Esophagus squamous epithelium (tissue), 5 donors: Measurements from ENCODE around the gene KIAA0513. TPM values are rescaled to one million over a fixed set of nuclear protein-coding genes. Genes with fewer than 3 reads are reported as not detected.

Experiments used
- DNase-seq: peaks from one replicate; lab custom pipeline; 2025; lab: John Stamatoyannopoulos, UW
- H3K27ac ChIP-seq, 4 donors: fragments of 200-600 bp; sonication (generic); one replicate each; pipeline ENCODE4 v1.5.1; 2016 to 2019; ENCODE audit warnings: mild to moderate bottlenecking in 1 of 4
- H3K27me3 ChIP-seq, 4 donors: fragments of 200-600 bp; sonication (generic); 1 replicate in 3 of 4; 2 replicates in 1 of 4; pipeline versions ENCODE4 v1.5.1 to v1.6.0; 2017 to 2021; ENCODE audit warnings: antibody characterized with exemption in 1 of 4
- H3K36me3 ChIP-seq, 3 donors: fragments of 200-600 bp; sonication (generic); one replicate each; pipeline ENCODE4 v1.5.1; 2016 to 2019
- H3K4me1 ChIP-seq, 3 donors: fragments of 200-600 bp; sonication (generic); one replicate each; pipeline ENCODE4 v1.5.1; 2017 to 2019
- H3K4me3 ChIP-seq, 4 donors: fragments of 200-600 bp; sonication (generic); 1 replicate in 3 of 4; 2 replicates in 1 of 4; pipeline ENCODE4 v1.5.1; 2016 to 2019; ENCODE audit warnings: mild to moderate bottlenecking in 2 of 4, moderate library complexity in 1 of 4
- H3K9me3 ChIP-seq, 3 donors: fragments of 200-600 bp; sonication (generic); one replicate each; pipeline ENCODE4 v1.5.1; 2016 to 2019
- CTCF ChIP-seq, 6 experiments: fragments of 450-650 bp in 4 of 6; fragments of 200-600 bp in 2 of 6; sonication (generic) in 2 of 6; IDR thresholded peaks; one replicate each; pipeline ENCODE4 v1.5.1; 2016 to 2019; ENCODE audit warnings: antibody characterized with exemption in 6 of 6, mild to moderate bottlenecking in 4 of 6, moderate library complexity in 4 of 6
- POLR2A ChIP-seq, 4 donors: fragments of 450-650 bp; IDR thresholded peaks; one replicate each; pipeline ENCODE4 v1.6.1; 2017; ENCODE audit warnings: antibody characterized with exemption in 4 of 4, mild to moderate bottlenecking in 4 of 4, moderate library complexity in 3 of 4
- WGBS, 2 donors: methylation state at CpG; one replicate each; pipeline ENCODE4 v1.1.5; 2018; 5-methylcytosine and 5-hydroxymethylcytosine counted together
- intact Hi-C: fragments of 100-400 bp; cut with DNase I; formaldehyde crosslinking; loops from one replicate; pipeline ENCODE4 v1.15.0; 2022
- total RNA-seq, 4 donors: library from RNA; depleted of rRNA; stranded (reverse); fragments of >200 nt; gene quantifications; one replicate each; pipeline ENCODE4 v1.1.0, GENCODE V29; 2016
- donor health status: DM: yes; HTN: yes; CAD: no.

KIAA0513 gene, protein sequence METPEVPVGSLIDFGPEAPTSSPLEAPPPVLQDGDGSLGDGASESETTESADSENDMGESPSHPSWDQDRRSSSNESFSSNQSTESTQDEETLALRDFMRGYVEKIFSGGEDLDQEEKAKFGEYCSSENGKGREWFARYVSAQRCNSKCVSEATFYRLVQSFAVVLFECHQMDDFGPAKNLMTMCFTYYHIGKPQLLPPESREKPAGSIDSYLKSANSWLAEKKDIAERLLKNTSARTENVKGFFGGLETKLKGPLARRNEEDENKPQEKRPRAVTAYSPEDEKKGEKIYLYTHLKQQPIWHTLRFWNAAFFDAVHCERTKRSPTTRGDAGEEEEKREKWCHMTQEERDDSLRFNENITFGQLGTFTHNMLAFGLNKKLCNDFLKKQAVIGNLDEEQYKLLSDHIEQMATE
- total RNA-seq = 10 to 100 TPM in 1 of 4 donors, 1 to 10 TPM in 3; 9.0 to 11.4 (median 9.7) TPM

- peak; percentile 67 for DNase-seq
- TF ChIP-seq POLR2A (IDR thresholded peaks at IDR 0.05) = peak in 3 of 4 donors; percentile 93 to 98 (median 93)
- TF ChIP-seq CTCF (IDR thresholded peaks at IDR 0.05) = peak in 2 of 6 experiments; percentile 15 to 58
- Histone ChIP-seq H3K9me3 (no peaks in the 10 kb centered on the region), H3K36me3 (peaks cover 0 to 10% (median 0%) of the 10 kb centered on the region in 3 donors), H3K4me1 (peaks cover 34 to 60% (median 35%) of the 10 kb centered on the region in 3 donors), H3K27ac (peak within 1 kb of the TSS; percentile 92 to 96 (median 94)), H3K4me3 (peak within 1 kb of the TSS; percentile 74 to 95 (median 85)), H3K27me3 (no peaks in the 10 kb centered on the region)
- 1 to 2% methylated on average over 9 to 39 of the region's 59 CpGs for WGBS, 2 donors
- intact Hi-C loops = no loop called here
Observed at GRCh38 chr16:85027349-85027957, at the start of gene KIAA0513. KIAA0513 (plus strand) TSS chr16:85027795; CDS start chr16:85067072, 39,277 bp downstream.

DNA sequence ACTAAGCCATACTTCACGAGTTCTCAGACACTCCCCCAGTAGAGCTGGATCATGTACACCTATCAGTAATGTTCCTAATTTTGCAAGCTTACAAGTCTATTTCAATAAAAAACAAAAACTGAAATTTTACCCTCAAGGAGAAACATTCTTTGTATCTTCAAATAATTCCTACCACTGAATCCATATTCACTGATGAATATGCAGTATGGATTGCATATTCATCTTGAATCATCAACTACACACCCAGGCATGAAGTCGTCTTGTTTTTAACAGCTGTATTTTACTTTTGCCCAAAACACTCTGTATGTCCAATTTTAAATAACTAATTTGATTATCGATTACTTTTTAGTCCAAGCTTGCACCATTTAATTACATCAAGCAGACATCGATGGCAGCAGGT, 48.1 kb upstream of the KIAA0513 start:
- Histone ChIP-seq H3K9me3 (no peaks in the 10 kb centered on the region), H3K27ac (peak overlapping the region in 1 of 4 donors; percentile 10), H3K4me3 (no peak overlapping the region), H3K4me1 (peaks cover 3 to 34% (median 13%) of the 10 kb centered on the region in 3 donors), H3K27me3 (no peaks in the 10 kb centered on the region), H3K36me3 (peaks cover 18 to 97% (median 27%) of the 10 kb centered on the region in 3 donors)
- 77 to 80% methylated on average over 4 of the region's 4 CpGs for WGBS, 2 donors
- no peak for TF ChIP-seq CTCF (IDR thresholded peaks at IDR 0.05)
- no peak for TF ChIP-seq POLR2A (IDR thresholded peaks at IDR 0.05)
- intact Hi-C loops = no loop called here
- DNase-seq = no peak

DNA sequence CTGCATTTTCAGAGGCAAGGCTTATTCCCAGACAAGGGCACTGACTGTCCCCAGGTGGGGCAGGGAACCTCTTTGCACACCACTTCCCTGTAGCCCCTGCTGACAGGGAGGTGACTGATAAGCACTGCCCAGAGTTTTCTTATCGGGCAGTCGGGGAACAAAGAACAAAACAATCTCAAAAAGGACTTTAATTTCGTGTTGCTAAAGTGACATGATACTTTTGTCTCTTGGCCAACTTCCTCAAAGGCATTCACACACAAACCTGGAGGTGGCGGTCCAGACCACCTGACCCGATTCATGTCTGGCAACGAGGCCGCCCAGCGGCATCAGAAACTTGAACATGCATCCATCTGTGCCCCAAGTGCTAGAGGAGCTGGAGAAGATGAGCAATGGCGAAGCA, 45.2 kb upstream of the KIAA0513 start:
- no peak for DNase-seq
- H3K27me3 ChIP-seq = no peaks in the 10 kb centered on the region
- 55 to 78% methylated on average over 8 to 9 of the region's 9 CpGs for WGBS, 2 donors
- no peaks in the 10 kb centered on the region for H3K9me3 ChIP-seq
- H3K36me3 ChIP-seq = peaks cover 5 to 94% (median 17%) of the 10 kb centered on the region in 3 donors
- H3K4me1 ChIP-seq = peaks cover 8 to 52% (median 26%) of the 10 kb centered on the region in 3 donors
- no peak overlapping the region for H3K4me3 ChIP-seq
- TF ChIP-seq POLR2A (IDR thresholded peaks at IDR 0.05) (no peak), CTCF (IDR thresholded peaks at IDR 0.05) (peak in 2 of 6 experiments; percentile 20 to 44)
- intact Hi-C loops = no loop called here
- peak overlapping the region in 2 of 4 donors; percentile 60 to 82 for H3K27ac ChIP-seq

DNA sequence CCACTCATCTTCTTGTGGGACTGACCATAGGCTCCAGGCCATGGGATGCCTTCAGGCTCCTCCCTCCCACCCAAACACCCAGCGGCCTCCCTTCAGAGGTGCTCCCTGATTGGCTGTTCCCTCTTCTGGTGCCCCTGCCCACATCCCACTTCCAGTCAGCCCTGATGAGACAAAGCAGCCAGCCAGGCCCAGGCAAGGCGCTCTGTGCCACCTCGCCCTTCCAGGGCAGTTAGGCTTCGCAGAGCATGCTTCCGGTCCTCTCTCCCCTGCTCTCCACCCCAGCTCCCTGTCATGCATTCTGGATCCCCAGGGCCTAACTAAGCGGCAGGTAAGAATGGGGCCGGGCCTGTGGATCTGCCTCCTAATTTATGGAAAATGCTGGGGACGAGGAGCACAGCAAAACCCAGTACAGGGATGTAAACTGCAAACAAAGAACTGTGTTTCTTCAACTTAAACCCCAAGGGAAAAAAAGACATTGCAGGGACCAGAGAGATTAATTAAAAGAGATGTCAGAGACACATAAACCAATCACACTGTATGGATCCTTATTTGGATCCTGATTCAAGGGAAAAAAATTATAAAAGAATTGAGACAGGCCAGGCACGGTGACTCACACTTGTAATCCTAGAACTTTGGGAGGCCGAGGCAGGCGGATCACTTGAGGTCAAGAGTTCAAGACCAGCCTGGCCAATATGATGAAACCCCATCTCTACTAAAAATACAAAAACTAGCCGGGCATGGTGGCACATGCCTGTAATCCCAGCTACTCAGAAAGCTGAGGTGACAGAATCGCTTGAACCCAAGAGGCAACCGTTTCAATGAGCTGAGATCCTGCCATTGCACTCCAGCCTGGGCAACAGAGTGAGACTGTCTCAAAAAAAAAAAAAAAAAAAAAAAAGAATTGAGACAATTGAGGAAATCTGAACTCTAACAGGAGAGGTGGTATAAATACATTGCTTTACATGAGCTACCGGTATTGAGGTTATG, 42.2 kb upstream of the KIAA0513 start:
- 35 to 51% methylated on average over 8 to 13 of the region's 15 CpGs for WGBS, 2 donors

More for the DNA sequence above, 42.2 kb upstream of the KIAA0513 start:
- no peaks in the 10 kb centered on the region for H3K9me3 ChIP-seq
- no peaks in the 10 kb centered on the region for H3K27me3 ChIP-seq
- H3K36me3 ChIP-seq = peaks cover 27 to 96% (median 28%) of the 10 kb centered on the region in 3 donors
- H3K4me1 ChIP-seq = peaks cover 8 to 46% (median 25%) of the 10 kb centered on the region in 3 donors
- TF ChIP-seq CTCF (IDR thresholded peaks at IDR 0.05) (no peak), POLR2A (IDR thresholded peaks at IDR 0.05) (no peak)
- peak overlapping the region; percentile 61 to 82 (median 80) for H3K27ac ChIP-seq
- no peak for DNase-seq
- intact Hi-C loops = no loop called here
- no peak overlapping the region for H3K4me3 ChIP-seq
